Nephron (organoid): ENCODE measurements around the gene FOXO3.
A peak's percentile ranks its signal among the peaks of the same experiment; 100 is the strongest.

Experiments used
- H3K27ac Mint-ChIP-seq, 3 experiments: 2 replicates each; pipeline ENCODE4 v1.8.0; 2020; ENCODE audit warnings: mixed read lengths in 3 of 3, mild to moderate bottlenecking in 2 of 3, moderate library complexity in 1 of 3
- H3K27me3 Mint-ChIP-seq: 2 replicates; pipeline ENCODE4 v1.8.0; 2021; ENCODE audit warnings: low read depth, mild to moderate bottlenecking, moderate library complexity, mixed read lengths
- H3K36me3 Mint-ChIP-seq: 2 replicates; pipeline ENCODE4 v1.8.0; 2020; ENCODE audit warnings: low read depth, mixed read lengths
- H3K4me1 Mint-ChIP-seq: 2 replicates; pipeline ENCODE4 v1.8.0; 2020; ENCODE audit warnings: mixed read lengths
- H3K4me3 Mint-ChIP-seq, 3 experiments: 2 replicates each; pipeline ENCODE4 v1.8.0; 2020; ENCODE audit warnings: mild to moderate bottlenecking in 3 of 3, mixed read lengths in 3 of 3, moderate library complexity in 2 of 3
- H3K9me3 Mint-ChIP-seq: 2 replicates; pipeline ENCODE4 v1.8.0; 2020; ENCODE audit warnings: mixed read lengths
- TF ChIP-seq, protein P1 (sequence below), 3 experiments: fragments of 200-600 bp; sonication (generic); IDR thresholded peaks; one replicate each; pipeline ENCODE4 v1.5.0; 2021; ENCODE audit warnings: antibody characterized with exemption in 3 of 3; ENCODE audit not compliant: unreplicated experiment in 3 of 3

The FOXO3 gene

DNA sequence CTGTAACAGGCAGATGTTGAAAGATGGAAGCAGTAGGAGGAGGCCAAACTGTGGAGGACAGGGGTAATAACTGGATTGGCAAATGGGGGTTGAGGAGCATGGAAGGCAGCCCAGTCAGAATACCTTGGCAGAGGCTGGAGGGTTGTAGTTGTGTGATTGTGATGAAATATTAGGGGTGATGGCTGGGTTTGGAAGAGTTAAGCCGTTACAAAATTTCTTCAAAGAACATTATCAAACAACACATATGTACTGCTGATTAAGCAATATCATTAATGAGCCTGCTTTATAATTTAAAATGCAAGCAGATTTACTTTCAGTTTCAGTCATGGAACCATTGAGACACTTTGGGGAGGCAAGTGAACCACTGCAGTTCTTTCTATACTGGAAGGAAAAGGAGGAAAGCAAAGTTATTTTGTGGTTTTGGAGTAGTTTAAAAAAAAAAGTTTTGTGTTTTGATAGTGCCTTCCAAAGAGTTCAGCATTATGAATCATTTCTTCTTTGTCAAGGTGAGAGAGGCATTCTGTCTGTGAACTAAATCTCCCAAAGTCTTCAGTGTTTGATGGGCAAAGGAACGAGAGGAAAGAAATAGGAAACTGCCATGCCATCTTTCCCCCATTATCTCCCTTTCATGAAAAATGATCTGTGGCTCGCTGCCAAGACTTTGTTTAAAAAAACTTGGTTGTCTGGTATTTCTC is 20.7 kb downstream of the FOXO3 start:
- Mint-ChIP-seq H3K36me3 (peaks cover 30% of the 10 kb centered on the region), H3K27me3 (no peaks in the 10 kb centered on the region)

DNA sequence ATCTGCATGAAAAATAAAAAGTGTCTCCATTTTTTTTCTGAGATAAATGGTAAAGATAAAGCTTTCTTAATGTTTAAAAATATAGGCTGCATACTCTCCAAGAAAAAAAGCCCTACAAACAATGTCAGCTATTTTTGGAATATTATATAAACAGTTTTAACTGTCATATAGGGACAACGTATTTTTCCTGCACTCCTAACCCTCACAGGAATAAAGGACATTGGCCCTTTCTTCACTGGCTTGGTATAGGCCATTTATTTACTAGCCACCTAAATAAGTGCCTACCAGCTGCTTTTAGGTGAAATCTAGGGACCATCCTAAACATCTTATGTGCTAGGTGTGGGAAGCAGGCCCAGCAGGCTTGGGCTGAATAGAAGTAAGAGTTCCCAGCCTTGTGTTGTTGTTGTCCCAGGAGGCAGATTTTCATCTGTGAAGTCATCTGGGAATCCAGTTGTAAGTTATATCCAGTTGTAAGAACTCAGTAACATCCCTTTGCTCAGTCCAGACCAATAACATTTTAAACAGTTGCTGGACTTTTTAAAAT is 21.3 kb downstream of the FOXO3 start:
- TF ChIP-seq, protein P1, sequence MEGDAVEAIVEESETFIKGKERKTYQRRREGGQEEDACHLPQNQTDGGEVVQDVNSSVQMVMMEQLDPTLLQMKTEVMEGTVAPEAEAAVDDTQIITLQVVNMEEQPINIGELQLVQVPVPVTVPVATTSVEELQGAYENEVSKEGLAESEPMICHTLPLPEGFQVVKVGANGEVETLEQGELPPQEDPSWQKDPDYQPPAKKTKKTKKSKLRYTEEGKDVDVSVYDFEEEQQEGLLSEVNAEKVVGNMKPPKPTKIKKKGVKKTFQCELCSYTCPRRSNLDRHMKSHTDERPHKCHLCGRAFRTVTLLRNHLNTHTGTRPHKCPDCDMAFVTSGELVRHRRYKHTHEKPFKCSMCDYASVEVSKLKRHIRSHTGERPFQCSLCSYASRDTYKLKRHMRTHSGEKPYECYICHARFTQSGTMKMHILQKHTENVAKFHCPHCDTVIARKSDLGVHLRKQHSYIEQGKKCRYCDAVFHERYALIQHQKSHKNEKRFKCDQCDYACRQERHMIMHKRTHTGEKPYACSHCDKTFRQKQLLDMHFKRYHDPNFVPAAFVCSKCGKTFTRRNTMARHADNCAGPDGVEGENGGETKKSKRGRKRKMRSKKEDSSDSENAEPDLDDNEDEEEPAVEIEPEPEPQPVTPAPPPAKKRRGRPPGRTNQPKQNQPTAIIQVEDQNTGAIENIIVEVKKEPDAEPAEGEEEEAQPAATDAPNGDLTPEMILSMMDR (IDR thresholded peaks at IDR 0.05; ENCODE audit: unreplicated experiment in 3 of 3): no peak
- Mint-ChIP-seq H3K4me1 (peaks cover 88% of the 10 kb centered on the region), H3K9me3 (no peaks in the 10 kb centered on the region), H3K4me3 (peak overlapping the region in 1 of 3 experiments; percentile 10), H3K27me3 (no peaks in the 10 kb centered on the region), H3K27ac (peak overlapping the region; percentile 91), H3K36me3 (peaks cover 25% of the 10 kb centered on the region)

More for the DNA sequence above, 20.7 kb downstream of the FOXO3 start:
- Mint-ChIP-seq H3K9me3 (no peaks in the 10 kb centered on the region), H3K4me3 (peak overlapping the region; percentile 3 to 23 (median 10)), H3K27ac (peak overlapping the region; percentile 89 to 91 (median 91)), H3K4me1 (peaks cover 90% of the 10 kb centered on the region)
- TF ChIP-seq, protein P1 (IDR thresholded peaks at IDR 0.05; ENCODE audit: unreplicated experiment in 3 of 3): no peak

DNA sequence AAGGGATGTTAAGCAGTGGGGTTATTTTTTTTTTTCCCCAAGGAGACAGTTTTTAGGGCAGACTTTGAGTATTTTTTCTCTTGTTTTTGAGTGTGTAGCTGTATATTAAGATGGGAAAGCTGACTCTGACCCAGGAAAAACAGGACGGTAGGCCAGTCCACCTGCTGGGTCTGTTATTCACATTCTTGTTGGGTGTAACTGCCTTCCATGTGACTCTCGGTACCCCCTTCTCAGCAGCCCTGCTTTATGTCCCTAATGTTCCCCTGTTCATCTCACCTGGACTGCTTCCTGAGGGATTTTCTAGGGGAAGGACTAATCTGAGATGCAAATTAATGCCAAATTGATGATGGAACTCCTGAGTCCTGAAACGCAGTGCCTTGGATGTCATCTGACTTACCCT is 21.9 kb downstream of the FOXO3 start:
- H3K4me1 Mint-ChIP-seq: peaks cover 88% of the 10 kb centered on the region
- peak overlapping the region; percentile 91 for H3K27ac Mint-ChIP-seq
- no peaks in the 10 kb centered on the region for H3K9me3 Mint-ChIP-seq
- H3K27me3 Mint-ChIP-seq: no peaks in the 10 kb centered on the region
- TF ChIP-seq, protein P1 (IDR thresholded peaks at IDR 0.05; ENCODE audit: unreplicated experiment in 3 of 3): no peak
- peaks cover 22% of the 10 kb centered on the region for H3K36me3 Mint-ChIP-seq
- H3K4me3 Mint-ChIP-seq: no peak overlapping the region

DNA sequence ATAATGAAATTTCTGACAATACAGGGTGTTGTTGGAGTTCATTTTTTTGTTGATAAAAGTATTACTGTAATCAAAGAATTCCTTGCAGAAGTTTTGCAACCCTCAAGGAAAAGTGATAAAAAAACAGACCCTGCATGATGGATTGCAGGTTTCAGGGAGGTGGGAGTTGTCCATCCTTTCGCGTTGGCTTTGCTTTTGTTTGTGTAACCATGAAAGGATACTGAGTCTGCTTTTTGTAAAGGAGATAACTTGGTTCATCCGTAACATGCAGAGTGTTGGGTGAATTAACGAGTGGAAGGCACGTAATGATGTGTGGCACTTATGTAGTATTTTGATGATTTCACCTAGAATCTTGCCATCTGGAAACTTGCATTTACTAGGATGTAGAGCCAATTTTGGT is 23.6 kb downstream of the FOXO3 start:
- no peaks in the 10 kb centered on the region for H3K27me3 Mint-ChIP-seq
- peaks cover 5% of the 10 kb centered on the region for H3K36me3 Mint-ChIP-seq
- H3K4me3 Mint-ChIP-seq: peak overlapping the region in 1 of 3 experiments; percentile 11
- H3K4me1 Mint-ChIP-seq: peaks cover 88% of the 10 kb centered on the region
- no peaks in the 10 kb centered on the region for H3K9me3 Mint-ChIP-seq
- H3K27ac Mint-ChIP-seq: peak overlapping the region; percentile 71 to 91 (median 89)
- TF ChIP-seq, protein P1 (IDR thresholded peaks at IDR 0.05; ENCODE audit: unreplicated experiment in 3 of 3): no peak

DNA sequence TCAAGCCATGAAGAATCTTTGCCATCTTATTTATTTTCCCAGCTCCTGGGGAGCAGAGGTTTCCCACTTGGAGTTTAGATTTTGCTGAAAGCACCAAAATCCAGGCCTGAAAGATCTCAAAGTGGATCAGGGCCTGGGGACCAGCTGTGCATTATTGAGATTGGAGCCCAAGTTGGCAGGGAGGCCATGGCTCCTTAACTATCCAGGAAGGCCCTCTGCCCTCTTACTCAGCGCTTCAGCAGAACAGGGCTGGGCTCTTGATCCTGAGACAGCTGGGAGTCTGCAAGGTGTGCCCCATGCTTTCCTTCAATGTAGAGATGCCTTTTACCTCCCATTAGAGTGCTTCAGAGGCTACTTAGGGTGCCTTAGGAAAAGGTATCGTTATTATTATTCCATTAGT is 24.6 kb downstream of the FOXO3 start:
- TF ChIP-seq, protein P1 (IDR thresholded peaks at IDR 0.05; ENCODE audit: unreplicated experiment in 3 of 3): no peak
- peaks cover 3% of the 10 kb centered on the region for H3K36me3 Mint-ChIP-seq
- H3K9me3 Mint-ChIP-seq: no peaks in the 10 kb centered on the region
- peak overlapping the region in 1 of 3 experiments; percentile 42 for H3K27ac Mint-ChIP-seq
- no peaks in the 10 kb centered on the region for H3K27me3 Mint-ChIP-seq
- peaks cover 90% of the 10 kb centered on the region for H3K4me1 Mint-ChIP-seq
- no peak overlapping the region for H3K4me3 Mint-ChIP-seq
